K562 (cell line): Measurements from ENCODE around the gene NUBPL. TPM values are rescaled to one million over a fixed set of nuclear protein-coding genes. Genes with fewer than 3 reads are reported as not detected.

Experiments
- ATAC-seq: fragments of 200-7000 bp; cut with Tn5 transposase; 3 replicates; pipeline ENCODE4 v1.9.1; 2020; ENCODE audit warnings: moderate library complexity
- BruUV-seq: library from RNA; stranded (reverse); fragments of 400-500 nt; replicated peaks from 2 replicates; lab custom pipeline; 2021; lab: Mats Ljungman, UMichigan
- CTCF ChIA-PET: fragments of 300-600 bp; formaldehyde crosslinking; extraction: SDS; loops from one replicate; lab custom pipeline; 2021; ENCODE audit warnings: low intra/inter-chr PET ratio; lab: Yijun Ruan, JAX
- POLR2A ChIA-PET: fragments of 300-600, 350-650 bp; sonication (Branson Sonifier 250); formaldehyde crosslinking; extraction: SDS; loops from one replicate; lab custom pipeline; 2021; ENCODE audit warnings: antibody characterized with exemption, inconsistent platforms; lab: Yijun Ruan, JAX
- DNase-seq, 4 experiments: peaks; one replicate each; pipeline versions ENCODE4 v3.0.0 to v3.0.0-alpha.2; 2011 to 2018; ENCODE audit warnings: low spot score in 3 of 4, mixed read lengths in 3 of 4; ENCODE audit errors: extremely low read depth in 1 of 4
- FAIRE-seq: peaks from 2 replicates; lab custom pipeline; 2011; peaks lifted over from hg19 to GRCh38; lab: Jason Lieb, UNC
- H2AFZ ChIP-seq: 2 replicates; pipeline ENCODE4 v1.6.0; 2011; ENCODE audit warnings: low read depth, low read length, control low read depth, inconsistent platforms
- H3K27ac ChIP-seq: fragments of 200-600 bp; 3 replicates; pipeline ENCODE4 v1.8.0; 2011; ENCODE audit warnings: low read depth, mild to moderate bottlenecking, control low read depth, inconsistent platforms, low read length, moderate library complexity, mixed read lengths; ENCODE audit errors: extremely low read depth
- H3K27me3 ChIP-seq, 2 experiments: fragments of 300-600 bp in 1 of 2; 2 replicates in 1 of 2; 3 replicates in 1 of 2; pipeline versions ENCODE4 v1.6.0 to v1.8.0; 2011; ENCODE audit warnings: inconsistent platforms in 2 of 2, low read length in 2 of 2, mild to moderate bottlenecking in 1 of 2, mixed read lengths in 1 of 2, moderate library complexity in 1 of 2; ENCODE audit not compliant: control insufficient read depth in 2 of 2, insufficient read depth in 2 of 2
- H3K36me3 ChIP-seq: fragments of 300-600 bp; 3 replicates; pipeline ENCODE4 v1.8.0; 2011; ENCODE audit warnings: mild to moderate bottlenecking, low read length, inconsistent platforms; ENCODE audit not compliant: control insufficient read depth, insufficient read depth
- H3K4me1 ChIP-seq, 2 experiments: fragments of 200-600 bp in 1 of 2; replicated peaks in 1 of 2; 2 replicates in 1 of 2; 3 replicates in 1 of 2; pipeline versions ENCODE4 v1.5.1 to v1.8.0; 2011; ENCODE audit warnings: inconsistent platforms in 2 of 2, low read length in 2 of 2, mild to moderate bottlenecking in 1 of 2, mixed read lengths in 1 of 2, moderate library complexity in 1 of 2; ENCODE audit not compliant: control insufficient read depth in 2 of 2, insufficient read depth in 2 of 2
- H3K4me2 ChIP-seq: 2 replicates; pipeline ENCODE4 v1.6.1; 2011; ENCODE audit warnings: low read length, control low read depth, inconsistent platforms, mixed read lengths; ENCODE audit not compliant: insufficient read depth
- H3K4me3 ChIP-seq: fragments of 200-600 bp; sonication (generic), shearing (Covaris generic); 2 replicates; pipeline ENCODE4 v1.5.1; 2016; ENCODE audit warnings: control low read depth, inconsistent platforms
- H3K79me2 ChIP-seq: fragments of 200-600 bp; 3 replicates; pipeline ENCODE4 v1.8.0; 2011; ENCODE audit warnings: low read length, inconsistent platforms; ENCODE audit not compliant: control insufficient read depth, insufficient read depth
- H3K9ac ChIP-seq, 2 experiments: 2 replicates each; pipeline versions ENCODE4 v1.6.0 to v1.6.1; 2011; ENCODE audit warnings: low read depth in 2 of 2, low read length in 2 of 2, control low read depth in 1 of 2, inconsistent platforms in 1 of 2, mild to moderate bottlenecking in 1 of 2, mixed read lengths in 1 of 2; ENCODE audit not compliant: insufficient read depth in 1 of 2
- H3K9me1 ChIP-seq: one replicate; pipeline ENCODE4 v1.6.0; 2011; ENCODE audit warnings: inconsistent platforms, mild to moderate bottlenecking, low read length, moderate library complexity; ENCODE audit not compliant: control insufficient read depth, insufficient read depth
- H3K9me3 ChIP-seq: replicated peaks from 2 replicates; pipeline ENCODE4 v1.5.1; 2011; ENCODE audit warnings: low read depth, low read length, inconsistent platforms; ENCODE audit not compliant: control insufficient read depth, insufficient read depth
- H4K20me1 ChIP-seq: replicated peaks from 2 replicates; pipeline ENCODE4 v1.6.1; 2011; ENCODE audit warnings: low read length, inconsistent platforms, mixed read lengths; ENCODE audit not compliant: control insufficient read depth, insufficient read depth
- DDX20 ChIP-seq: fragments of 450-650 bp; IDR thresholded peaks from 2 replicates; pipeline ENCODE4 v1.6.1; 2016; ENCODE audit warnings: missing genetic modification characterization, low read depth, mild to moderate bottlenecking, missing compliant biosample characterization, moderate library complexity
- HNRNPL ChIP-seq: fragments of 200-400 bp; formaldehyde crosslinking; IDR thresholded peaks from 2 replicates; pipeline ENCODE4 v1.6.1; 2017; ENCODE audit warnings: low read depth, mild to moderate bottlenecking, low read length
- MEF2A ChIP-seq: IDR thresholded peaks from 2 replicates; pipeline ENCODE4 v1.6.1; 2011; ENCODE audit warnings: low read depth, mild to moderate bottlenecking, low read length, moderate library complexity; ENCODE audit not compliant: control insufficient read depth
- MEIS2 ChIP-seq: fragments of 450-650 bp; IDR thresholded peaks from 2 replicates; pipeline ENCODE4 v1.6.1; 2014; ENCODE audit warnings: mild to moderate bottlenecking; ENCODE audit not compliant: partially characterized antibody
- ZBTB17 ChIP-seq: fragments of 450-650 bp; formaldehyde crosslinking; IDR thresholded peaks from 2 replicates; pipeline ENCODE4 v1.4.0; 2020; ENCODE audit warnings: mild to moderate bottlenecking
- ZNF124 ChIP-seq: sonication (generic); formaldehyde crosslinking; IDR thresholded peaks from 2 replicates; pipeline ENCODE4 v1.8.1; 2022; ENCODE audit warnings: missing genetic modification reagents
- ZNF146 ChIP-seq: IDR thresholded peaks from one replicate; pipeline ENCODE4 v1.6.1; 2018; ENCODE audit warnings: missing compliant biosample characterization; ENCODE audit not compliant: unreplicated experiment
- ZNF212 ChIP-seq: fragments of 450-650 bp; formaldehyde crosslinking; IDR thresholded peaks from 2 replicates; pipeline ENCODE4 v1.4.0; 2020; ENCODE audit warnings: mild to moderate bottlenecking
- WGBS: fragments of 100-300 bp; shearing (Covaris generic); methylation state at CpG from one replicate; pipeline ENCODE4 v1.1.6; 2016; ENCODE audit warnings: low coverage, mixed read lengths; ENCODE audit not compliant: insufficient coverage; ENCODE audit errors: missing lambda C conversion rate; 5-methylcytosine and 5-hydroxymethylcytosine counted together
- in situ Hi-C: fragments of 300-500 bp; cut with MboI; formaldehyde crosslinking; loops from 4 replicates; pipeline ENCODE4 v1.15.0; 2018; ENCODE audit warnings: inconsistent platforms, mixed read lengths
- intact Hi-C: fragments of 100-400 bp; cut with micrococcal nuclease; formaldehyde crosslinking; loops from 2 replicates; pipeline ENCODE4 v1.14.2; 2022
- polyA plus RNA-seq, 8 experiments: library from polyadenylated mRNA; depleted of rRNA in 4 of 8; stranded (reverse) in 5 of 8; unstranded in 3 of 8; fragments of >200 nt; fragmentation: Nextera tagmentation in 2 of 8; fragmentation: Illumina TruSeq in 1 of 8; extraction: Ambion mirVana in 2 of 8; extraction: Trizol in 1 of 8; gene quantifications; 2 replicates each; pipeline versions ENCODE4 v1.2.1 to v1.2.3, GENCODE V29; 2011 to 2014; ENCODE audit warnings: inconsistent platforms in 1 of 8, missing spikeins in 1 of 8
- total RNA-seq, 7 experiments: library from RNA; depleted of rRNA in 6 of 7; stranded (reverse); fragments of >200 nt in 6 of 7; fragmentation: Illumina TruSeq in 2 of 7; extraction: Trizol in 2 of 7; gene quantifications; 2 replicates each; pipeline versions ENCODE4 v1.2.1 to v1.2.3, GENCODE V29; 2011 to 2021; ENCODE audit warnings: low replicate concordance in 1 of 7

Gene NUBPL
- total and polyA plus RNA-seq, 9 of the 15 experiments (the other 6 are each of a cell fraction or from before 2014, with no cell fraction given): 3.2 to 8.7 (median 6.1) TPM

DNA sequence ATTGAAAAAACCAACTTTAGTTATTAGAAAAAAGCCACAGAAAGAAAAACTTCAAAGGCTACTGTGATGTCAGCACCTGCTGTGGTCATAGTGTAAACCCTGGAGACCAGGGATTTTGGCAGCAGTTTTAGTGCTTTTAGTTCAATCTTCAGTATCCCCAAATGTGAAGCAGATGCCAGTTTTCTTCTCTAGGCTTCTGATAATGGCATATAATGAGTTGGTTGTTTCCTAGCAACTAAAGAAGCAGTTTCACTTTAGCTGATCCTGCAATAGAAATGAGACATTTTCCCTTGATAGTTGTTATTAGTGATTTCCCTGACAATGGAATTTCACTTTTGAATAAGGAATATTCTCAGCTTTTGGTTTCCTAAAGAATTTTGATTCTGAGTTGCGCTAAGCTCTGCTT lies 131.2 kb downstream of the NUBPL start (continued):
- no peak for TF ChIP-seq ZNF124 (CRISPR knock-in tag)

DNA sequence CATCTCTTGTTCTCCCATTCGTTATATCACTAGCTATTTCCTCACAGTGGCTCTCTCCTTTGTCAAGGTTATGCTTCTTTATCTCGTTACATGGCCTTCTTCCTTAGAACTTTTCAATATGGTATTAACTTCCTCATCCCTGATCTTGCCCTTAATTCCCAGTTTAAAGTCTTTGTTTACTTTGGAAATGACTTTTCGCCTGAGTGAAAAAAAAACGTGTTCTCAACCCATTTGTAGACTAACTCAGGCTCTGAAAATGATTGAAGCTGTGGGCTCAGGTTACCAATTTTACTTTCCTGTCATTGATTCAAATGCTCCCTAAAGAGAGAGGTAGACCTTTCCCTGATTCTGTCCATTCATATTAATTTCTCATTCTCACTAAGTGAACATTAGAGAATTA lies 135.2 kb downstream of the NUBPL start:
- no peak overlapping the region for H3K4me3 ChIP-seq
- DNase-seq: no peak
- ChIA-PET CTCF (no interaction called here), POLR2A (no interaction called here)
- no peaks in the 10 kb centered on the region for H3K79me2 ChIP-seq
- WGBS: 5% methylated on average over 4 of the region's 4 CpGs
- TF ChIP-seq MEIS2 (no peak), HNRNPL (no peak), MEF2A (no peak), ZBTB17 (no peak), DDX20 (tag) (no peak), ZNF146 (CRISPR knock-in tag) (no peak), ZNF212 (no peak)
- no peak for FAIRE-seq
- no peak overlapping the region for H3K4me2 ChIP-seq
- H3K9me1 ChIP-seq: no peaks in the 10 kb centered on the region
- H3K9ac ChIP-seq: no peak overlapping the region
- ATAC-seq: no peak
- intact Hi-C loops: no loop called here
- in situ Hi-C loops: no loop called here
- no peak overlapping the region for H2AFZ ChIP-seq
- no peaks in the 10 kb centered on the region for H3K9me3 ChIP-seq
- no peaks in the 10 kb centered on the region for H4K20me1 ChIP-seq
- BruUV-seq: no TSS peak
- H3K27ac ChIP-seq: no peak overlapping the region
- H3K36me3 ChIP-seq: no peaks in the 10 kb centered on the region
- no peaks in the 10 kb centered on the region for H3K27me3 ChIP-seq
- no peaks in the 10 kb centered on the region for H3K4me1 ChIP-seq
